ENCODE data around the gene MAGI3. TPM values are rescaled to one million over a fixed set of nuclear protein-coding genes. Genes with fewer than 3 reads are reported as not detected.

Gene MAGI3
- total and polyA plus RNA-seq, 3 donors from 2014 or later = 15.8 to 18.9 (median 18.8) TPM

DNA sequence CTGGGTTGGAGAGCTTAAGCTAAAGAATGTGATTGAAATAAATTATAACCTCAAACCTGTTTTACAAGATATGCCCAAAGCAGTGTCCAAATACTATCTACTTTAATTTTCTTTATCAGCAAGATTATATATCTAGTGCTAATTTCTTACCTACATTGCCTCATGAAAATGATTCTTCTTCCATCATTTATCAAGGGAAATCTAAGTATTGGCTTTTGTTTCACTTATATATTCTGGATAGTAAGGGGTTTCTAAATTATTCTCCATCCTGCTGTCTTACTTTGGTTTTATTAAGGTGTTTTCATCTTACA, 287.8 kb downstream of the MAGI3 start:
- Histone ChIP-seq H3K27me3 (no peaks in the 10 kb centered on the region), H3K27ac (no peak overlapping the region), H3K4me1 (no peaks in the 10 kb centered on the region), H3K9me3 (no peaks in the 10 kb centered on the region), H3K4me3 (no peak overlapping the region), H3K36me3 (ENCODE audit: low read depth, missing control alignments) (no peaks in the 10 kb centered on the region)
- intact Hi-C loops (cut with DNase I; ENCODE audit: low total_unique reads) = loop anchor here (5.0 kb wide), 1 partner anchor 541 kb away; no protein-coding TSS in a partner anchor
- TF ChIP-seq, protein P1, sequence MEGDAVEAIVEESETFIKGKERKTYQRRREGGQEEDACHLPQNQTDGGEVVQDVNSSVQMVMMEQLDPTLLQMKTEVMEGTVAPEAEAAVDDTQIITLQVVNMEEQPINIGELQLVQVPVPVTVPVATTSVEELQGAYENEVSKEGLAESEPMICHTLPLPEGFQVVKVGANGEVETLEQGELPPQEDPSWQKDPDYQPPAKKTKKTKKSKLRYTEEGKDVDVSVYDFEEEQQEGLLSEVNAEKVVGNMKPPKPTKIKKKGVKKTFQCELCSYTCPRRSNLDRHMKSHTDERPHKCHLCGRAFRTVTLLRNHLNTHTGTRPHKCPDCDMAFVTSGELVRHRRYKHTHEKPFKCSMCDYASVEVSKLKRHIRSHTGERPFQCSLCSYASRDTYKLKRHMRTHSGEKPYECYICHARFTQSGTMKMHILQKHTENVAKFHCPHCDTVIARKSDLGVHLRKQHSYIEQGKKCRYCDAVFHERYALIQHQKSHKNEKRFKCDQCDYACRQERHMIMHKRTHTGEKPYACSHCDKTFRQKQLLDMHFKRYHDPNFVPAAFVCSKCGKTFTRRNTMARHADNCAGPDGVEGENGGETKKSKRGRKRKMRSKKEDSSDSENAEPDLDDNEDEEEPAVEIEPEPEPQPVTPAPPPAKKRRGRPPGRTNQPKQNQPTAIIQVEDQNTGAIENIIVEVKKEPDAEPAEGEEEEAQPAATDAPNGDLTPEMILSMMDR (IDR thresholded peaks at IDR 0.05) = no peak
- TF ChIP-seq POLR2A (IDR thresholded peaks at IDR 0.05) = no peak
- DNase-seq = no peak

DNA sequence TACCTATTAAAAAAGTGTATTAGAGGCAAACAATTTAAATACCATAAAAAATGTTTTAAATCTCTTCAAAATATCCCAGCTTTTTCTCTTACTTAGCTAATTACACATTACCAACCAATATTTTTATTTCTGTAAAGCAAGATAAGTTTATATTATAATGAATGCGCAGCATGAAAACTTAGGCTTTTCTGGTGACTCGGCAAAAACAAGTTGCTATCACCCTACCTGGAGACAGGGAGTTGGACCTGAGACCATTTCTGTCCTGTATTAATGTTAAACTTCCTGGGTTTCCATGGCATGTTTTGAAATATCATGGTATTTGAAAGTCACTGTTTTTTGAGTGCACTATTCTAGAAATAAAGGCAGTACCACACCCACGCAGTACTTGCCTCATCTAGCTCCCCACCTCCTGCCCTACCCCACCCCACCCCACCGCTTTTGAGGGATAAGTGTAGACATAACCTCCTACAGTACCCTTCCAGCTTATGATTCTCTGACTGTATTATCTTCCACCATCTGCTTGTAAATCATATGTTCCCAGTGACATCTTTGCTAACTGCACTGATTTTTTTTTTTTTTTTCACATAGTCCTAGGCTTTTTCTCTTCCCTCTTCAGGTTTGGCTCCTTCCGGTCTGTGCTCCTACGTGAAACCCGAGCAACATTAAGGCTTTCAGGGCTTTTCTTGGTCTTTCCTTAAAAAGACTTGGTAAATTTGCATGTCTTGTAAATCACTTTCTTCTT, 291.5 kb downstream of the MAGI3 start:
- intact Hi-C loops (cut with DNase I; ENCODE audit: low total_unique reads) = no loop called here
- no peak overlapping the region for H3K27ac ChIP-seq
- H3K36me3 ChIP-seq (ENCODE audit: low read depth, missing control alignments) = no peaks in the 10 kb centered on the region
- 94 to 95% methylated on average over 7 of the region's 7 CpGs for WGBS, 2 donors
- no peak for TF ChIP-seq POLR2A (IDR thresholded peaks at IDR 0.05)
- TF ChIP-seq, protein P1 (IDR thresholded peaks at IDR 0.05) = no peak
- no peak overlapping the region for H3K4me3 ChIP-seq
- H3K27me3 ChIP-seq = no peaks in the 10 kb centered on the region
- no peaks in the 10 kb centered on the region for H3K9me3 ChIP-seq
- DNase-seq = no peak
- peaks cover 9% of the 10 kb centered on the region for H3K4me1 ChIP-seq

DNA sequence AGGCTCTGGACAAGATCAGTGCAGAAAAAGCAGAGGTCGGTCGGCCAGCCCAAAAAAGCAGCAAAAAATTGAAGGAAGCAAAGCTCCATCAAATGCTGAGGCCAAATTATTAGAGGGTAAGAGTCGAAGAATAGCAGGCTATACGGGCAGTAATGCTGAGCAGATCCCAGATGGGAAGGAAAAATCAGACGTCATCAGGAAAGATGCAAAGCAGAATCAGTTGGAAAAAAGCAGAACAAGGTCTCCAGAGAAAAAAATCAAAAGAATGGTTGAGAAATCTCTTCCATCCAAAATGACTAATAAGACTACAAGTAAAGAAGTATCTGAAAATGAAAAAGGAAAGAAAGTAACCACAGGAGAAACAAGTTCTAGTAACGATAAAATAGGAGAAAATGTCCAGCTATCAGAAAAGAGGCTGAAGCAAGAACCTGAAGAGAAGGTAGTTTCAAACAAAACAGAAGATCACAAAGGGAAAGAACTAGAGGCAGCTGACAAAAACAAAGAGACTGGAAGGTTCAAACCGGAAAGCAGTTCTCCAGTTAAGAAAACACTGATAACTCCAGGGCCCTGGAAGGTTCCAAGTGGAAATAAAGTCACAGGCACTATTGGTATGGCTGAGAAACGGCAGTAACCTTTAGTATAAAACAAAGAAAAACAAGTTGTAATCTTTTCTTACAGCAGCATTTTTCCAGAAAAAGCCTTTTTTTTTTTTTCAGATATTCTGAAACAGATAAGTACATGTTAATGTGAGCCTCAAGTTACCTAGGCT, 293.3 kb downstream of the MAGI3 start:
- DNase-seq = no peak
- peak overlapping the region; percentile 22 to 51 for H3K27ac ChIP-seq
- intact Hi-C loops (cut with DNase I; ENCODE audit: low total_unique reads) = no loop called here
- no peak overlapping the region for H3K4me3 ChIP-seq
- 43 to 48% methylated on average over 8 of the region's 8 CpGs for WGBS, 2 donors
- H3K36me3 ChIP-seq (ENCODE audit: low read depth, missing control alignments) = no peaks in the 10 kb centered on the region
- H3K4me1 ChIP-seq = peaks cover 9% of the 10 kb centered on the region
- H3K27me3 ChIP-seq = no peaks in the 10 kb centered on the region
- TF ChIP-seq POLR2A (IDR thresholded peaks at IDR 0.05) = no peak
- TF ChIP-seq, protein P1 (IDR thresholded peaks at IDR 0.05) = no peak
- H3K9me3 ChIP-seq = no peaks in the 10 kb centered on the region

DNA sequence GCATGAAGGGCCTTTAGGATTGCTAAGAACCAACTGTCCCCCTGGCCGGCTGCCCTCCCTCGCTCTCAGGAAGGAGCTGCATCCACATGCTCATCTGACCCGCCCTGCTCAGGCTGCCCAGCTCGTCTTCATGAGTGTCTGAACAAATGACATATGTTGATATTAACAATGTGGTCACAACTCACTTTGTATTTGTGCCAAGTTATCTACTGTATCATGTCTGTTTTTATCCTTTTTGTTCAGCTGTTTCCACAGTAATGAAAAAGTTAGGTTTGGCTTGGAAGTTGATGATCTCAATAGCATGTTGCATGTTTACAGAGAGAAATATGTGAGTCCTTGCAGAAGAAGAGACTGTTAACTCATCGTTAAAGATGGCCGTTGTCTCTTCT, 293.8 kb downstream of the MAGI3 start:
- Histone ChIP-seq H3K27ac (peak overlapping the region; percentile 22 to 51), H3K4me1 (peaks cover 9% of the 10 kb centered on the region), H3K36me3 (ENCODE audit: low read depth, missing control alignments) (no peaks in the 10 kb centered on the region), H3K27me3 (no peaks in the 10 kb centered on the region), H3K9me3 (no peaks in the 10 kb centered on the region), H3K4me3 (no peak overlapping the region)
- DNase-seq = peak; percentile 60
- 50 to 52% methylated on average over 6 of the region's 6 CpGs for WGBS, 2 donors
- TF ChIP-seq, protein P1 (IDR thresholded peaks at IDR 0.05) = no peak
- TF ChIP-seq POLR2A (IDR thresholded peaks at IDR 0.05) = no peak
- intact Hi-C loops (cut with DNase I; ENCODE audit: low total_unique reads) = no loop called here
